SKM-1 treated with dmso at 0.1 percent for 144 hours (cell line): ENCODE measurements around the gene BCL11A.

Experiments used
- DNase-seq: peaks from one replicate; lab custom pipeline; 2025; ENCODE audit not compliant: unreplicated experiment; lab: John Stamatoyannopoulos, UW

Gene BCL11A

DNA sequence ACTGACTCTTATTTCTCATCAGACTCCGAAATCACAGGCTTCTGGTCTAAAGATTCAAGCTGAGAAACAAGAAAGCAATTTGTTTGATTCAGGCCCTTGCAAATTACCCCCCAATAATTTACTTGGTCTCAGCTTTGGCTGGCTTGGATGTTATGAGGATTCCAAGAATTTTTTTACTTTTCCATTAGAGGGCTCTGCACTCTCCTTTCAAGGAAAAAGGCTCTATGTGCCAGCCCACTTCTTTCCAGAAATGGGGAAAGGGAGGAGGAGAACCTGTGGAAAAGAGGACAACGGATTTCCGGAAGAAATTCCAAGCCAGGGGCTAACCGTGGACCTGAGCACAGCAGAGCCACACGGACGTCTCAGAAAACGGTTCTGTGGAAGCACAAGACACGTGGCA lies 44.4 kb downstream of the BCL11A start:
- DNase-seq = no peak

DNA sequence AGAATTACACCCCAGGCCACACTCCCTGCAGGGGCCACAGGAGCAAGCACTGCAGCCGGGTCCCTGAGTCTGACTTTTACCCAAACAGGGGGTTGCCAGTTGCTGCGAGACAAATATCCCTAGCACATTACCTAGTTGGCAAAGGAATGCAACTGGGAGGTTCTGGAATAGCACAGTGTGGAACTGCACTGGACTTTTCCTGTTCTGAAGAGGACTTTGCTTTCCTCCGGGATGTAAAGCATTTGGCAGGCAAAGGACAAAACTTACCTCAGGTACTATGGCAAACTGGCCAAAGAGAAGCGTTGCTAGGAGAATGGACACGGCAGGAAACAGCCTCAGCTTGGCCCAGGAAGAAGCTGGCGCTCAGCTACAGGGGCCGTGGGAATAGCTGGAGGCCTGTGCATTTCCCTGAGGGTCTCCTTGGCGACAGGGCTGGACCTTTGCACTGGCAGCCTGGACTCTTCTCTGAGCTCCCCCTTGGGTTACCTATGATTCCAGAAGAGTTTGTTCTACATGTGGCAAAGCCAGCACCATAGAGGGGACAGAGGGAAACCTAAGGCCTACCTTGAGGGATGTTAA lies 45.0 kb downstream of the BCL11A start:
- DNase-seq = no peak

DNA sequence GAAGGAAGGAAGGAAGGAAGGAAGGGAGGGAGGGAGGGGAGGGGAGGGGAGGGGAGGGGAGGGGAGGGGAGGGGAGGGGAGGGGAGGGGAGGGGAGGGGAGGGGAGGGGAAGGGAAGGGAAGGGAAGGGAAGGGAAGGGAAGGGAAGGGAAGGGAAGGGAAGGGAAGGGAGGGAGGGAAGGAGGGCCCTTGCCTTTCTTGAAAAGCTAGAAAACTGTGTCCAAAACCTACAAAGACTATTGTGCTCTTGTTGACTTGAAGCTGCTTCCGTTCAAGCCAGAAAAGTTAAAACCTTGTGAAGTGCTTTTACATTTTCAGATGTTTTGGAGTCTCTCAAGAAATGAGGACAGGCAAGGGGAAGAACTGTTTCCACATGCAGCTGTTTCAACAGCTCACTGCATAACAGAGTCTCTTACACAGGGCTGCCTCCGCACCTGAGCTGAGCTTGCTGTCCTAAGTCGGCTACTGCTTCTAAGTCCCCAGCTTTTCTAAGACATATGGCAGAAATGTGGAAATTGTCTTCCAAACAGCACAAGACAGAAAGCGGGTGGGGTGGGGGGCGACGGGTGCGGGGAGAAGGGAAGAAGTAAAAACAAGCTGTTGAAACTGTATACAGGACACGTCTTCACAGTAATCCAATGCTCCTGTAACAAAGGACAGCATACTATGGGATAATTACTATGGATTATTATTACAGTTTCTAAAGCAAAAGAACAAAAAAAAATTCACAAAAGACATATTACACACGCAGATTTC lies 46.1 kb downstream of the BCL11A start:
- no peak for DNase-seq

DNA sequence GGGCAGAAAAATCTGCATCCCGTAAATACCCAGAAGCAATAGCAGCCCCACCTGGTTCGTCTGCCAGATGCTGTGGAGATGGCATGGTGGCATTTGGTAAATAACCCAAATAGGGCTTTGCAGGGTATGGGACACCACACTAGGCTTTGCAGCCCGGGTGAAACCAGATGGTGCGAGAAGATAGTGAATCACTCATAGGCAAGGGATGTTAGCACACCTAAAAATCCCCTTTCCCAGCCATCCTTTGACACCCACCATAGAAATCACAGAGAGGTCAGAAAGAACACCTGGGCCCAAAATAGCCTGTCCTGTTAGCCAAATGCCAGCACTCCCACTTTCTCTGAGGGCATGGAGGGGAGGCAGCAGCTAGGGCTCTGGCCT lies 47.6 kb downstream of the BCL11A start:
- DNase-seq = no peak

GRCh38 chr2:60505240-60505879 lies 48.1 kb downstream of the BCL11A start:
- DNase-seq = no peak

DNA sequence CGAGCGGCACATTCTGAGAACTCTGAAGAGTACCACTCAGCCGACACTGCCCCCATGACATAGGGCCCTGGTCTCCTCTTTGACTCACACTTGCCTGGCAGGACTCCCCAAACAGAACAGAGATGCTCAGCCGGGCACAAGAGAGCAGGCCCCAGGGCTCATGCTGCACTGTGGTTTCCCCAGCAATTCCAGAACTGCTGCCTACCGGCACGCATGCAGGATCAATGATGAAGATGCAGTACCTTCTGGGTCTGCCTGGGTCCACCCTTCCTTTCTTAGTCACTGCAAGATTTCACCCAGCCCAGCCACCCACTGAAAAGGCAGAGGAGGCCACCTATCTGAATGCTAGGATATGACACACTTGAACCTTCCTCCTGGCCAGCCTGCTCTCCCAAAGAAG lies 49.4 kb downstream of the BCL11A start:
- DNase-seq = no peak

DNA sequence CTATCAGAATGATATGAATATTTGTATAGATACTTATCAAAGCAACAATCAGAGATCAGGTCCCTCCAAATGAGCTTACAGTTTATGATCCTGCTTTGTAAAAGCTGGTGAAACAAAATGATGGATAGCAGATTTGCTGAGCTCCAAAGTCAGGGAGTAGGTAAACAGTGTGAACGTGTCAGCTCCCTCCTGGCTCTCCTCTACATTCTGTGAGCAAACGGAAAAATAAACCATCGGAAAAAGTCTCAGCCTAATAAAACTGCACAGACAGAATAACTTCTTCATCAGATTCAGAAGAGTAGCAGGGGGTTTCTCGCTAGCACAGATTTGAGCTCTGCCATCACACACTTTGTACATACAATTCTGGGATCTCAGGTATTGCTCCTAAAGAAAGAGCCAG lies 51.3 kb downstream of the BCL11A start:
- DNase-seq = no peak

- no peak for DNase-seq
Observed at GRCh38 chr2:60500861-60501260, 52.6 kb downstream of the BCL11A start.

GRCh38 chr2:60499651-60500265 lies 53.7 kb downstream of the BCL11A start:
- no peak for DNase-seq

- DNase-seq = no peak
Observed at GRCh38 chr2:60498816-60499429, 54.5 kb downstream of the BCL11A start.

GRCh38 chr2:60498127-60498815 lies 55.2 kb downstream of the BCL11A start:
- no peak for DNase-seq

- DNase-seq = no peak
Observed at GRCh38 chr2:60497500-60497899, 56.0 kb downstream of the BCL11A start.

DNA sequence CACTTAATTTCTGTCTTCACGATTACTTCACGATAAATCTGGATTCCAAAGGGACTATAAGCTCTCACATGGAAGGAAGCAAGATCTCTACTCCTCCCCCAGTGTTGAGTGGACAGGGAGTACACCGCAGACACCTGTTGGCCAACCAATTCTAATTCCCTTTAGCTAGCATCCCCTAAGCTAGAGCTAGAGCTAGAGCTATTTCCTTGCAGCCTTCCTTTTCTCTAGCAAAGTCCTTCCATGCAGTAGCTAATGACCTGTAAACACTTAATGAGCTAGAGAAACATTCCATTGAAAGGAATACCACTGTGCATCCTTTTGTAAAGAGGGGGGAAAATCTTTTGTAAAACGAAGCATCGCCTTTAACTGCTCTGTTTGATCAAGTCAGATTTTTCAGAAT lies 56.5 kb downstream of the BCL11A start:
- DNase-seq = no peak

DNA sequence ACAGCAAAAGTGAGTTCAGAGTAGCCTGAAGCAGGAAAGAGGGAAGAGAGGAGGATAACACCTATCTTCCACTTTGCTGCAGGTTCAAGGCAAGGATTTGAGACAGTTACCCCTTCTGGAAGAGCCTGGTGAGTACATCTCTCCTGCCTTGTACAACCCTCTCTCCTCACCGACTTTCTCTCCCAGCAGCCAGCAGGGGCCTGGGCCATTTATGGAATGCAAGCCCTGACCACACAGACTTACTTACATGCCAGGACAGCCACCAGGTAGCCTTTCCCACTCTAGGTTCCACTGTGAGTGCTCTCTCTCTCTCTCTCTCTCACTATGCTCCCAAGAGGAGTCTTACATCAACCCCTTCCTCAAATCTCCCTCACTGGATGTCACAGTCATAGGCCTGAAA lies 57.0 kb downstream of the BCL11A start:
- no peak for DNase-seq

DNA sequence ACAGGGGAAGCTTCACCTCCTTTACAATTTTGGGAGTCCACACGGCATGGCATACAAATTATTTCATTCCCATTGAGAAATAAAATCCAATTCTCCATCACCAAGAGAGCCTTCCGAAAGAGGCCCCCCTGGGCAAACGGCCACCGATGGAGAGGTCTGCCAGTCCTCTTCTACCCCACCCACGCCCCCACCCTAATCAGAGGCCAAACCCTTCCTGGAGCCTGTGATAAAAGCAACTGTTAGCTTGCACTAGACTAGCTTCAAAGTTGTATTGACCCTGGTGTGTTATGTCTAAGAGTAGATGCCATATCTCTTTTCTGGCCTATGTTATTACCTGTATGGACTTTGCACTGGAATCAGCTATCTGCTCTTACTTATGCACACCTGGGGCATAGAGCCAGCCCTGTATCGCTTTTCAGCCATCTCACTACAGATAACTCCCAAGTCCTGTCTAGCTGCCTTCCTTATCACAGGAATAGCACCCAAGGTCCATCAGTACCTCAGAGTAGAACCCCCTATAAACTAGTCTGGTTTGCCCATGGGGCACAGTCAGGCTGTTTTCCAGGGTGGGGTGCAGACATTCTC lies 58.3 kb downstream of the BCL11A start:
- no peak for DNase-seq

DNA sequence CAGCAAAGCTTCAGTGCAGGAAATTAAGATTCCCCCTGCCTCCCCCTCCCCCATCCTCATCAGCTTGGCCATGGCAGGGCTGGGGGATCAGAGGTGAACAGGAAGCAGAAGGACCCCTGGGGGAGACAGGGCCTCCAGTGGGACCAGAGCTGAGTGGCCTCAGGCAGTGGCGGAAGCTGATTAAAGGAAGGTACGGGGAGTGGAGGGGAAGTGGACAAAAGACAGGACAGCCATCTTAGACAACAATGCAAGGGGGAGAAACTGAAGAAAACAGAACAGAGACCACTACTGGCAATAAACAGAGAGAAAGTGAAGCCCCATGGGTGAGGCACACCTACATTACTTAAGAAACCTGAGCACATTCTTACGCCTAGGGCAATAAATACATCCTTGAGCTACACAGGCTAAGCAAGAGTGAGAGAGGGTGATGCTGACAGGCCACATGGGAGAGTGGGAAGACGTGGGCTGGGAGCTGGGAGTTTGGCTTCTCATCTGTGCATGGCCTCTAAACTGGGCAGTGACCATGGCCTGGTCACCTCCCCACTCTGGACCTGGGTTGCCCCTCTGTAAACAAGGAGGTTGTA lies 59.6 kb downstream of the BCL11A start:
- DNase-seq = no peak

DNA sequence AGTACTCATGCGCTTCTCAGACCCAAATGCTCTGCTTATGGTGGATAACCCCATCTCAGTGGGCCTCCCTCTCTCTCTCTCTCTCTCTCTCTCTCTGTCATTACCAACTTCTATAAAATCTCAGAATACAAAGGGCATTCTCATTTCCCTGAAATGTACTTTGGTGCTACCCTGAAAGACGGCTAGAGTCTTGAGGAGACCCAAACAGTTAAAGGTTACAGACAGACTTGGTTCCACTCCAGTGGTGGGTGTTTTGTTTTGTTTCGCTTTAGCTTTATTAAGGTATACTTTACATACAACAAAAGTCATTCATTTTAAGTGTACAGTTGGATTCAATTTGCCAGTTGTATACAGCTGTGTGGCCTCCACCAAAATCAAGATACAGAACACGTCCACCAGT lies 60.9 kb downstream of the BCL11A start:
- no peak for DNase-seq

DNA sequence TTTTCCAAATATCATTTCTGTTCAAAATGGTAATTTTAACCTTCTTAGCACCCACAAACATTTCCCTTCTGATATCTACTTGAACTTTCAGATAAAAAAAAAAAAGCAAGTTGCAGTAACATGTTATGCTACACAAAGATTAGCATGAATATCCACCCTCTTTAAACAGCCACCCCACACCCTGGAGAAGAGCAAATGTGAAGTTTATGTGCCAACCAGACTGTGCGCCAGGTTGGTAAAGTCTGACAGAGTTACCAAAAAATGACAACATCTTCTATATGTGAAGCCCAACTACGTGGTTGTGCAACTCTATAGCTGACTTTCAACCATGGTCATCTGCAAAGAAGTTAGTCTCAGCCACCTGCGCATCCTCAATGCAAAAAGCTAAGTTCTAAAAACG lies 62.6 kb downstream of the BCL11A start:
- no peak for DNase-seq

GRCh38 chr2:60490441-60490840 lies 63.0 kb downstream of the BCL11A start:
- DNase-seq = no peak

- DNase-seq = no peak
Observed at GRCh38 chr2:60489289-60489688, 64.2 kb downstream of the BCL11A start.
